ENCODE results near the gene DHTKD1.
A peak's percentile ranks its signal among the peaks of the same experiment; 100 is the strongest.
"Not testable (repeated sequence)": the region's sequence is repeated elsewhere in the genome, so short reads cannot be mapped to it uniquely, and the experiment has no call there.

DHTKD1 gene

GRCh38 chr10:12062754-12063482, 5.8 kb upstream of the DHTKD1 start:
- no peak for DNase-seq (ENCODE audit: low spot score)

DNA sequence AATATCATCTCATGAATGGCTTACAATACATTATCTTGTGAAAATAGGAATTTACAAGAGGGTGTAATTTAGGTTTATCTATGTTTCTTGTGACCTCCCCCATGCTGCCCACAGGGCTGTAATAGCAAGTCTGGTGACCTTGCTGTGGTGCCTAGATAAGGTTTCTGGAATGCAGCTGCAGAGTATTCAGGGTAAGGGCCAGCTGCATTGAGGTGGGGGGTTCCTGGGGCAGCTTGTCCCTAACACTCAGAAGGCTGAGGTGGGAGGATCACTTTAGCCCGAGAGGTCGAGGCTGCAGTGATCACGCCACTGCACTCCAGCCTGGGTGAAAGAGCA, 5.3 kb upstream of the DHTKD1 start:
- no peak for DNase-seq (ENCODE audit: low spot score)

- DNase-seq (ENCODE audit: low spot score): no peak
These were observed 1.4 kb upstream of the DHTKD1 start for GRCh38 chr10:12067336-12067735.

DNA sequence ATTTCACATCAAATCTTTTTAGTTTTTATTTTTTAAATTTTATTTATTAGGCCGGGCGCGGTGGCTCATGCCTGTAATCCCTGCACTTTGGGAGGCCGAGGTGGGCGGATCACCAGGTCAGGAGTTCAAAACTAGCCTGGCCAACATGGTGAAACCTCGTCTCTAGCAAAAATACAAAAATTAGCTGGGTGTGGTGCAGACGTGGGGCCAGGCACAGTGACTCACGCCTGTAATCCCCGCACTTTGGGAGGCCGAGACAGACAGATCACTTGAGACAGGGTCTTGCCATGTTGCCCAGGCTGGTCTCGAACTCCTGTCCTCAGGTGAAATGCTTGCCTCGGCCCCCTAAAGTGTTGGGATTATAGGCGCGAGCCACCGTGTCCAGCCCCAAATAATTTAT, 2.7 kb downstream of the DHTKD1 start:
- DNase-seq (ENCODE audit: low spot score): not testable (repeated sequence)

GRCh38 chr10:12073526-12073925, 4.8 kb downstream of the DHTKD1 start:
- no peak for DNase-seq (ENCODE audit: low spot score)

DNA sequence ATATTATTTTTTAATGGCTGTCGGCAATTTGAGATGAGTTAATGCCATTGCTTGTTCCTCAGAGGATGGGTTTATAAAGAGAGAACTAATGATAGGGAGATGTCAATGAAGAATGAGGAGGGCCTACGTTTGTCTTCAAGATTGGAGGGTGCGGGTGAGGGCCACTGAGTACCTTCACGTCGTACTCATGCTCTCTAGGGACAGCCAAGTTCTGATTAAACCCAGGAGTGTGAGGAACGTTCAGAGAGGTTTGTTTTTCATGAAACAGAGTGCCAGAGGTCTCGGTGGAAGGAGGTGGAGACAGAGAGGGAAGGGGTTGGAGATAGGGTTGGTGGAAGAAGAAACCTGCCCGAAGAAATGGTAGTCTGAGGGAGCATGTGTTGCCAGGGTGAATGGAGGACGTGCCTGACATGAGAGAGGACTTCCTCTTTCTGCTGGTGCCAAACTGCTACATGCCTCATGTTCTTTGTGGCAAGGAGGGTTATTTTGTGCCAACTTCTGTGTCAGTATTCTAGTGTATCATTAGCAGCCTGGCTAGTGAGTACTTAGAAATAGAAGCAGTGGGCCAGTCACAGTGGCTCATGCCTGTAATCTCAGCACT, 8.9 kb downstream of the DHTKD1 start:
- DNase-seq (ENCODE audit: low spot score): no peak

- DNase-seq (ENCODE audit: low spot score): no peak
These were observed 12.7 kb downstream of the DHTKD1 start for GRCh38 chr10:12081470-12081869.

GRCh38 chr10:12081879-12082557, 13.3 kb downstream of the DHTKD1 start:
- no peak for DNase-seq (ENCODE audit: low spot score)

- no peak for DNase-seq (ENCODE audit: low spot score)
These were observed 20.2 kb downstream of the DHTKD1 start for GRCh38 chr10:12088919-12089318.

DNA sequence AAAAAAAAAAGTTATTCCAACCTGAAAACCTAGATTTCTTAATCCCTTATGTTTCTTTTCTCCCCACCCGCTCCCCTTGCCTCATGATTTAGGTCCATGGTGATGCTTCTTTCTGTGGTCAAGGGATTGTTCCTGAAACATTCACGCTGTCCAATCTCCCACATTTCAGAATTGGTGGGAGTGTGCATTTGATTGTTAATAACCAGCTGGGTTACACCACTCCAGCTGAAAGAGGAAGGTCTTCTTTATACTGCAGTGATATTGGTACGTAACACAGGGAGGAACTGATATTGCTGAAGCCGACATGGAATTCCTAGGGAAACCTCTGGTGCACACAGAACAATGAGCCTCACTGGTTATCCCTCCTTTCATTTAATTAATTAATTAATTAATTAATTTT, 22.7 kb downstream of the DHTKD1 start:
- no peak for DNase-seq (ENCODE audit: low spot score)

GRCh38 chr10:12097361-12097760, 28.6 kb downstream of the DHTKD1 start:
- DNase-seq (ENCODE audit: low spot score): not testable (repeated sequence)

DNA sequence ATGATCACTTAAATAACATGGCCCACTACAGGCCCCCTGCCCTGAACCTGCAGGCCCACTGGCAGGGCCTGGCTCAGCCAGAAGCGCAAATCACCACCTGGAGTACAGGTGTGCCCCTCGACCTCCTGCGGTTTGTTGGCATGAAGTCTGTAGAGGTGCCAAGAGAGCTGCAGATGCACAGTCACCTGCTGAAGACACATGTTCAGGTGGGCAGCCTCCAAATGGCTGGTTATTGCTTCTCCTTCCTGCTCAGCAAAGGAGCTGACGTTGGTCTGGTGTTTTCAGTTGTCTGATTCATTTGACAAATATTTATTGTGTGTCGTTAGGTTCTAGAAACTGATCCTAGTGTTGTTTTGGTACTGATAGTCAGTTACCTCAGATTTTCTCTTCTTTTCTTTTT, 29.0 kb downstream of the DHTKD1 start:
- no peak for DNase-seq (ENCODE audit: low spot score)

DNA sequence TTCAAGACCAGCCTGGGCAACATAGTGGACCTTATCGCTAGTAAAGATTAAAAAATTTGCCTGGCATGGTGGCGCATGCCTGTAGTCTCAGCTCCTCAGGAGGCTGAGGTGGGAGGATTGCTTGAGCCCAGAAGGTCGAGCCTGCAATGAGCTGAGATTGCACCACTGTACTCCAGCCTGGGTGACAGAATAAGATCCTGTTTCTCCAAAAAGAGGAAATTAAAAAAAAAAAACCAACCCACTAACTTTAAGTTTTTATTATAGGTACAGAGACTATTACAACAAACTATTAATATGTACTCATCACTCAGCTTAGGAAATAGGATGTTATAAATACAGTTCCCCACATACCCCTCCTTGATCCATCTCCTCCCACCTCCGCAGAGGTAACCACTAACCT, 30.2 kb downstream of the DHTKD1 start:
- DNase-seq (ENCODE audit: low spot score): no peak

- no peak for DNase-seq (ENCODE audit: low spot score)
These were observed 35.0 kb downstream of the DHTKD1 start for GRCh38 chr10:12103802-12104201.

- no peak for DNase-seq (ENCODE audit: low spot score)
These were observed 39.0 kb downstream of the DHTKD1 start for GRCh38 chr10:12107781-12108180.

DNA sequence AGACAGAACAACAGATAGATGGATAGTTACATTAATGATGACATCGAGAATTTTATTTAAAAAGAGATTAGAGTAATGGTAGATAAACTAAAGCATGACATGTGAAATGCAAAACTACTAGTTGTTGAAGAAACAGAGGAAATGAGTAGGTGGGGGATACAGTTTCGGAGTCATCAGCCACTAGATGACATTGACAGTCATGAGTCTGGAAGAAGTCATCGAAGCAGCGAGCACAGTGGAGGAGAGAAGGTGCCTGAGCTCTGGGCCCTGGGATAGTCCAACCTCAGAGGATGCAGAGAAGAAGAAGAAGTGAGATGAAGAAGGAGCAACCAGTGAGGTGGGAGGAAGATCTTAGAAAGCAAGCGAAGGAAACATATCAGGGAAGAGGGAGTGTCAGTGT, 40.5 kb downstream of the DHTKD1 start:
- DNase-seq (ENCODE audit: low spot score): no peak

- no peak for DNase-seq (ENCODE audit: low spot score)
These were observed 42.8 kb downstream of the DHTKD1 start for GRCh38 chr10:12111528-12111927.

- no peak for DNase-seq (ENCODE audit: low spot score)
These were observed 44.9 kb downstream of the DHTKD1 start for GRCh38 chr10:12113627-12114026.

GRCh38 chr10:12121673-12122072, 52.9 kb downstream of the DHTKD1 start:
- no peak for DNase-seq (ENCODE audit: low spot score)

GRCh38 chr10:12129222-12130111, 60.7 kb downstream of the DHTKD1 start, which contains the start of gene SEC61A2:
TSS of gene SEC61A2 (plus strand) at chr10:12129677. CDS start at chr10:12129788, 111 bp downstream.
- DNase-seq (ENCODE audit: low spot score): peak; percentile 96

- peak; percentile 61 for DNase-seq (ENCODE audit: low spot score)
These were observed 61.6 kb downstream of the DHTKD1 start for GRCh38 chr10:12130237-12130872.

- DNase-seq (ENCODE audit: low spot score): no peak
These were observed 66.9 kb downstream of the DHTKD1 start for GRCh38 chr10:12135631-12136030.
